ENCODE results near the gene UBL4A.

UBL4A gene

GRCh38 chrX:154460326-154460725 lies 26.1 kb downstream of the UBL4A start:
- peak; percentile 3 for DNase-seq

GRCh38 chrX:154459832-154460231 lies 26.6 kb downstream of the UBL4A start:
- peak; percentile 21 for DNase-seq

DNA sequence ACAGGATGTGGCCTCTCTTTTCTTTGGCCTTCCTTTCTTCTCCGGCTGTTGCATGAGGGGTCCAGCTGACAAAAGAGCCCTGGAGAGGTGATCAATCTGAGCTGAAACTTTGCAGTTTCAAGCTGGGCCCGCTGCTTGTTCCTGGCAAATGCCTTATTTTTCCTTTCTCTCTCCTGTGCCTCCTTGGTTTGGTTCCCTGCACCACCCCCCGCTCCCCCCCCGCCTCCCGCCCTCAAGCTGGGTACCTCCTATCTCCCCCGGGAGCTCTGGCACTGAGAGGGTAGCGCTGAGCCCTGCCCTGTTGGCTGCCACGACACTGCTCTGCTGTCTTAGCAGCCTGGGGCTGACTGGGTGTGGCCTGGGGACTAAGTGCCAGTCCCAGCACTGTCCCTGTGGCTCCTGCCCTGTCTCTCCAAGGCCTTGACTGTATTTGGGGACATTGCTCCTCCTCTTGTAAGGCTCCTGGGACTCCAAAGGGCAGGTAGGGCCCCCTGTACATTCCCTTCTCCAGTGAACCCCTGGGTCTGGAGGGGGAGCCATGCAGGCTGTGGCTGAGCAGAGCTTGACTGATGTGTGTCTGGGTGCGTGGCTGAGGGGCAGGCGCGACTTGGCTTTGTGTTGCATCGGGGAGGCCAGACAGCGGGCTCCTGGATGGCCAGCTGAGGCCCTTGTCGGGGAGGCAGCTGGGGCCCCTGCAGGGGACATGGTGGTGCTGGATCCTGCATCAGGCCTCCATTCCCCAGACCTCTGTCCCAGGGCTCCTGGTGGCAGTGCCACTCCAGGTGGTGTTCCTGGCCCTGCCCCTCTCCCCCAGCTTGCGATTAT lies 27.2 kb downstream of the UBL4A start:
- peak; percentile 36 for DNase-seq

DNA sequence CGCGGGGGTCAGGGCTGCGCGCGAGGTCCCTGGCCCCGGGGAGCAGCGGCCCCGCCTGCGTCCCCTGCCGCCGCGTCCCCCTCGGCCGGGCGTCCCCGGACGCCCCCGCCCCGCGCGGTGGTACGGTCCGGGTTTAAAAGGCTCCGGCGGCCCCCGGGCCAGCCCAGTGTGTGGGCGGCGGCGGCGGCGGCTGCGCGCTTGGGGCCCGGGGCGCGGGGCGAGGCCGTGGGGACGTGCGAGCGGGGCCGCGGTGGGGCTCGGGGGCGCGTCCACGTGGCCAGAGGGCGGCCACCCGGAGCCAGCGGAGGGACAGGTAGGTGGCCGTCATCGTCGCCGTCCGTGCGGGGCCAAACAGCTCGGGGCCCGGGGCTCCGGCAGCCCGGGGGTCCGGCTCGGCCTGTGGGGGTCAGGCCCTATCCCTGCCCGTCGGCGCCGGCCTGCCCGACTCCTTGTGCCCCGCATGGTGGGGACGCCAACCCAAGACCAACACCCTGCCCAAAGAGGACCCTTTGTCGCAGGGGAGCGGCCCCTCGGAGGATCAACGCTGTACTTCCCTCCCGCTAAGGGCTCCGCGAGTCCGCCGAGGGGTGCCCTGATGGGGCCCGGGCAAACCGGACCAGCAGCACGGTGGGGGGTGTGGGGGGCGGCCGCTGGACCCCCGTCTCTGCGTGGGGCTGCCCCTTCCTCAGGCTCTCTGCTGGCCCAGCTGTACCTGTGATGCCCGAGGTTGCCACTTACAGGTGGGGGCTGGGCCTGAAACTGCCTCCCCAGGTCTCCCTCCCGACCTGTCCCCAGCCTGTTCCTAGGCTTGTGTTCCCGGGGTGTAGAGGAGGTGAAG lies 28.1 kb downstream of the UBL4A start, which contains the start of gene PLXNA3:
Gene PLXNA3 (plus strand): TSS at position 166 of the 838 bp plus-strand sequence. CDS start 1,903 bp downstream, outside the sequence.
- DNase-seq, result peak; percentile 44

- DNase-seq, result peak; percentile 39
These were observed 28.8 kb downstream of the UBL4A start for GRCh38 chrX:154457491-154458115.

DNA sequence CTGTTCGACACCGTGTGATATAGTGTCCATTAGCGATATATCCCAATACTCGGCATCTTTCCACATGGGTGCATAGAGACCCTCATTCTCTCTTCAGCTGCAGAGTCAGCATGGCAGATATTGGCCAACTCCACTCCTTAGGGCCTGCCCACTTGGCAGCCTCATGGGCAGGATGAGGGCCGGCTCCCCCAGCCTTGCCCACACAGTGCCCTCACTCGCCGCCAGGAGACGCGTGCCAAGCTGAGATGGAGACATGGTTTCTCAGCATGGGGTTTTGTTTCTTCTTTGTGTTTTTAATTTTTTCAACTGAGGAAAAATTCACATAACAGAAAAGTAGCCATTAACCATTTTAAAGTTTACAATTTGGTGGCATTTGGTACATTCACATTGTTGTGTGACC lies 33.6 kb downstream of the UBL4A start:
- DNase-seq, result no peak

- no peak for DNase-seq
These were observed 36.1 kb downstream of the UBL4A start for GRCh38 chrX:154450312-154450711.

DNA sequence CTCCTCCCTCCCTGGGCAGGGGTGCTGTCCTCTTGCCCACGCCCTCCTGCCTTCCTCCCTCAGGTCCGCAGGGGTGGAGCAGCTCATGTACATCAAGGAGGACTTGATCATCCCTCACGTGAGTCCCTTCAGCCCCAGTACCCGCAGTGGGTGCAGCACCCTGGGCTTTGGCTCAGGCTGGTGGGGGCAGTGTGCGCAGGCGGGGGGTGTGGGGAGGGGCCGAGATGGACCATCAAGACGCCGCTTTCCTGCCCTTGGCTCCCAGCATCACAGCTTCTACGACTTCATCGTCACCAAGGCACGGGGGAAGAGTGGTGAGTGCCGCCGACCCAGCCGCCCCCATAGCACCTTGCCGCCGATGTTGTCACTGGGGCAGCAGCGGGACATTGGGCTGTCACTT lies 36.8 kb downstream of the UBL4A start:
- no peak for DNase-seq

- no peak for DNase-seq
These were observed 37.9 kb downstream of the UBL4A start for GRCh38 chrX:154448484-154448883.

- DNase-seq, result no peak
These were observed 40.0 kb downstream of the UBL4A start for GRCh38 chrX:154446430-154446829.

GRCh38 chrX:154445776-154446175 lies 40.6 kb downstream of the UBL4A start:
- no peak for DNase-seq

DNA sequence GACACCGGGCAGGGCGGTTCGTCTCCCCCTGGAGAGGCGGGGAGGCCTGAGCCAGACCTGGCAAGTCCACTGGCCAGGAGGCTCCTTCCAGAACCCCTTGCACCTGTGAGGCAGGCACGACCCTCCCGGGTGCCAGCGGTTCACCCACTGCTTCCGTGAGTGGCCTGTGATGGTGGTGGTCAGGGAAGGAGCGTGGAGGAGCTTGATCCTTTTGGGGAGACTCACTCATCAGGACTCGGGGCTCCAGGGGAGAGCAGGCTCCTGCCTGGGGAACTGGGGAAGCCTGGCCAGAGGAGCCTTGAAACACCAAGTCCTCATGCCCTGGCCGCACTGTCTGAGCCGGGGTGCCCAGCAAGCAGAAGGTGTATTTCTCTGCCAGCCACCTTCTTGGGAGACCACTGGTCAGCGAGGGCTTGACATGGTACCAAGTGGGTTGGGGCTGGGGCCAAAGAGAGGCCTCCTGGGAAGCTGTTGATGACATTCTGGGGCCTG lies 41.6 kb downstream of the UBL4A start:
- DNase-seq, result no peak

DNA sequence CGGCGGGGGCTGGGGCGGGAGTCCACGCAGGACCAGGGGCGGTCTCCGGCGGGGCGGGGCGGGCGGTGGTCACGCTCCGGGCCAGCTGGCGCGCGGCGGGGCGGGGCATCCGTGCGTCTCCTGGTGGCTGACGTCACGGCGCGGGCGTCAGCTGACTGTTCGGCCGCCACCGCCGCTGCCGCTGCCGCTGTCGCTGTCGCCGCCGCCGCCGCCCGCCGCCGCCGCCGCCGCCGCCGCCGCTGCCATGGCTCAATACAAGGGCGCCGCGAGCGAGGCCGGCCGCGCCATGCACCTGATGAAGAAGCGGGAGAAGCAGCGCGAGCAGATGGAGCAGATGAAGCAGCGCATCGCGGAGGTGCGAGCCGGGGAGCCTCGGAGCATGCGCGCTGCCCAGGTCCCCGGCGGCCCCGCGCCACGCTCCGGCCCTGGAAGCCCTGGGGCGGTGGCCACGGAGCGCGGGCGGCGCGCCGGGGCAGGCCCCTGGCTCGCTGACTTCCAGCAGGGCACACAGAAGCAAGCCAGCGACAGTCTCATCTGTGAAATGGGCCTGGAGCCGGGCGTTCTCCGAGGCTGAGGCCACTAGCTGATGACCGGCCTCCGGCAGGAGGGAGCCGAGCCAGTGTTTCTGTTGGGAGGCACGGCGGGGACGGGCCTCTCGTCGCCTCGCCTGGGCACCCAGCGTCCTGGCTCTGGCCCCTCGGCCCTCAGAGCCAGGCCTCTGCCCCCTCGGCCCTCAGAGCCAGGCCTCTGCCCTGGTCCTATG lies 42.2 kb downstream of the UBL4A start, which contains the start of gene FAM50A:
Gene FAM50A (plus strand): TSS at position 150 of the 763 bp plus-strand sequence. CDS start 95 bp downstream, at position 245.
- peak; percentile 78 for DNase-seq

GRCh38 chrX:154443479-154443910 lies 42.9 kb downstream of the UBL4A start:
- DNase-seq, result no peak

- DNase-seq, result no peak
These were observed 44.3 kb downstream of the UBL4A start for GRCh38 chrX:154441984-154442707.

- DNase-seq, result no peak
These were observed 44.9 kb downstream of the UBL4A start for GRCh38 chrX:154441564-154441963.

DNA sequence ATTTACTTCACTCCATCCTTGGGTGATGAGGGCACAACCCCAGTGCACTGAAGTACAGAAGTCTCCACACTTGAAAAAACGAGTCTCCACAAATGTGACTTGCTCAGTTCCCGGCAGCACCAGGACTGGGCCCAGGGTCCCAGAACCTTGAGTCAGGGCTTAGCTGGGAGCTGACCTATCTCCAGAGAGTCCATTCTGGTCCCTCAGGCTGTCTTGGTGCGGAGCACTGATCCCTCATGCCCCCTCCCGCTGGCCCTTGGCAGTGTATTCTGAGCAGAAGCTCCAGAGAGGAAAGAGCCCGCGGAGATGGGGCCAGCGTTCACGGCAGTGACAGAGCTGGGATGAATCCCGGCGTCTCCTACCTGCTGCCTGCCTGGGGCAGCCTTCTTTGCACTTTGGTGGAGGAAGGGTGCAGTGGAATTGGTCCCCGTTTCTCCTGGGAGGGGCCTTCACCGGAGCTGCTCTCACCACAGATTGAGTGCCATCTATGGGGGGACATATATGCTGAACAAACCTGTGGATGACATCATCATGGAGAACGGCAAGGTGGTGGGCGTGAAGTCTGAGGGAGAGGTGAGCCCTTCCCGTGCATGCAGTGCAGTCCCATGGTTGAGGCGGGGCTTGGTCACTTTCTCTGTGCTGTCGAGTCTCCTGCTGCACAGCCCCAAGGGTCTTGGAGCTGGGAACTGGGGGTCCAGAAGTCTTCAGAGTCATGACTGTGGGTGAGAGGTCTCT lies 45.6 kb downstream of the UBL4A start:
- DNase-seq, result no peak

DNA sequence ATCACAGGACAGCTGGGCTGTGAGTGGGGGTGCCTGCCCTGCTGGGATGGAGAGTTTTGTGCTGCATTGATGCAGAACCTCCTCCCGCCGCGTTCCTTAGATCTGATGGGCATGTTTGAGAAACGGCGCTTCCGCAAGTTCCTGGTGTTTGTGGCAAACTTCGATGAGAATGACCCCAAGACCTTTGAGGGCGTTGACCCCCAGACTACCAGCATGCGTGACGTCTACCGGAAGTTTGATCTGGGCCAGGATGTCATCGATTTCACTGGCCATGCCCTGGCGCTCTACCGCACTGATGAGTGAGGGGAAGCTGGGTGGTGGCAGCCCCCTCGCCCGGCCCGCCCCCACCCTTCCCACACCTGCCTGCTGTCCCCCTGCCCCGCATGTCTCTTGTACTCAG lies 46.6 kb downstream of the UBL4A start:
- DNase-seq, result no peak

DNA sequence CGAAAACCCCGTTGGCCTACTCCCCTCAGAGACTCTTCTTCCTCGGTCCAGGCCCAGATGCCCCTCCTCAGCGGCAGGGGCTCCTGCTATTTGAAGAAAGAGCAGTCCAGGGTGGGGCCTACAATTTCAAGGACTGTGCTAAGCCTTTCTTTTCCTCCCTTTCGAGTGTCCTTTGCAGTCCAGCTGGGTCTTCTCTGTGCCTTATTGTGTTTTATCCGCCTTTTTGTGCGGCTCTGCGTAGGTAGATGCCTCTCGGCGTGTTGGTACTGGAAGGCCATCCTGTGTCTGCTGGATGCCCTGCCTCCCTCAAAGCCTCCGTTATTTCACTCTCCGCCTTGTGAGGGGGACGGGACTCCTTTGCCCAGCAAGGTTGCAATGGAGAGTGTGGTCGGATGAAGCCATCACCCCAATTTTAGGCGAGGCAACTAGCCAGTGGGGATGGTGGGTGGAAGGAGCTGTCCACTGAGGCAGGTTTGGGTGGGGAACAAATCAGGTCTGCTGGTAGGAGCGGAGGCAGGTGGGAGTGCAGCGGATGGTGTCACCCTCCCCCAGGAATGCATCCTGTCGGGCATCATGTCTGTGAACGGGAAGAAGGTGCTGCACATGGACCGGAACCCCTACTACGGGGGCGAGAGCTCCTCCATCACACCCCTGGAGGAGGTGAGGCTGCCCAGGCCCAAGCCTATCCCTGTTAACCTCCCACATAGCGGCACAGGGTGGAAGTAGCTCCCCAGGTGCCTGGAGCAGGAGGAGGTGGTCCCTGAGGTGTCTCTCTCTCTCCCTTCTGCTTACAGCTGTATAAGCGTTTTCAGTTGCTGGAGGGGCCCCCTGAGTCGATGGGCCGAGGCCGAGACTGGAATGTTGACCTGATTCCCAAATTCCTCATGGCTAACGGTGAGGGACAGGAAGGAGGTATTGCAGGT lies 48.2 kb downstream of the UBL4A start:
- no peak for DNase-seq

Measured in eye (tissue), 1 donor.